Upper lobe of right lung (tissue), 1 donor: ENCODE results near the gene FBLN5. TPM values are rescaled to one million over a fixed set of nuclear protein-coding genes. Genes with fewer than 3 reads are reported as not detected.

ENCODE experiments used
- ATAC-seq: fragments of 200-7000 bp; cut with Tn5 transposase; one replicate; pipeline ENCODE4 v1.9.1; 2020; ENCODE audit warnings: mild to moderate bottlenecking, moderate library complexity
- DNase-seq: peaks from one replicate; pipeline ENCODE4 v3.0.0-alpha.2; 2020
- H3K27ac ChIP-seq: fragments of 200-600 bp; one replicate; pipeline ENCODE4 v1.8.0; 2022
- H3K27me3 ChIP-seq: fragments of 200-600 bp; one replicate; pipeline ENCODE4 v1.8.0; 2022; ENCODE audit warnings: mild to moderate bottlenecking
- H3K36me3 ChIP-seq: fragments of 200-600 bp; one replicate; pipeline ENCODE4 v1.8.0; 2022
- H3K4me1 ChIP-seq: fragments of 200-600 bp; one replicate; pipeline ENCODE4 v1.8.0; 2022
- H3K4me3 ChIP-seq: fragments of 200-600 bp; one replicate; pipeline ENCODE4 v1.8.0; 2022; ENCODE audit warnings: mild to moderate bottlenecking
- H3K9me3 ChIP-seq: fragments of 200-600 bp; one replicate; pipeline ENCODE4 v1.8.0; 2022
- CTCF ChIP-seq: fragments of 200-600 bp; IDR thresholded peaks from one replicate; pipeline ENCODE4 v1.8.0; 2022; ENCODE audit warnings: antibody characterized with exemption
- intact Hi-C: fragments of 100-400 bp; cut with DNase I; formaldehyde crosslinking; loops from one replicate; pipeline ENCODE4 v1.11.0; 2022
- total RNA-seq: library from RNA; stranded (reverse); fragmentation: NEBNext Ultra II Directional; extraction: Animal tissue kit (Norgen Biotek cat#: 25700); gene quantifications from one replicate; pipeline ENCODE4 v1.2.1, GENCODE V29; 2021
- donor health status: DM: no; HTN: yes; CAD: no; lungs with severe emphysema.

The FBLN5 gene
- total RNA-seq, 1 donor from 2014 or later, result 245 TPM

- Histone ChIP-seq H3K4me1 (no peaks in the 10 kb centered on the region), H3K9me3 (no peaks in the 10 kb centered on the region), H3K27me3 (no peaks in the 10 kb centered on the region), H3K36me3 (peaks cover 27% of the 10 kb centered on the region), H3K4me3 (no peak overlapping the region), H3K27ac (no peak overlapping the region)
- TF ChIP-seq CTCF, result no peak
- intact Hi-C loops, result no loop called here
- ATAC-seq, result no peak
- no peak for DNase-seq
These were observed 17.2 kb upstream of the FBLN5 start for GRCh38 chr14:91964724-91965123.

GRCh38 chr14:91964011-91964410, 16.5 kb upstream of the FBLN5 start:
- no peaks in the 10 kb centered on the region for H3K4me1 ChIP-seq
- H3K27me3 ChIP-seq, result no peaks in the 10 kb centered on the region
- no peak for TF ChIP-seq CTCF
- H3K27ac ChIP-seq, result no peak overlapping the region
- ATAC-seq (no peak), DNase-seq (no peak)
- intact Hi-C loops, result no loop called here
- H3K4me3 ChIP-seq, result no peak overlapping the region
- peaks cover 20% of the 10 kb centered on the region for H3K36me3 ChIP-seq
- no peaks in the 10 kb centered on the region for H3K9me3 ChIP-seq

- no peak for TF ChIP-seq CTCF
- Histone ChIP-seq H3K27me3 (no peaks in the 10 kb centered on the region), H3K4me3 (no peak overlapping the region), H3K4me1 (no peaks in the 10 kb centered on the region), H3K27ac (no peak overlapping the region), H3K9me3 (no peaks in the 10 kb centered on the region), H3K36me3 (peaks cover 15% of the 10 kb centered on the region)
- intact Hi-C loops, result no loop called here
- ATAC-seq, result no peak
- no peak for DNase-seq
These were observed 16.0 kb upstream of the FBLN5 start for GRCh38 chr14:91963465-91963864.

GRCh38 chr14:91961297-91962220, 14.1 kb upstream of the FBLN5 start:
- no peak for TF ChIP-seq CTCF
- ATAC-seq (no peak), DNase-seq (no peak)
- intact Hi-C loops, result no loop called here
- H3K27ac ChIP-seq, result no peak overlapping the region
- H3K36me3 ChIP-seq, result no peaks in the 10 kb centered on the region
- H3K4me1 ChIP-seq, result no peaks in the 10 kb centered on the region
- H3K9me3 ChIP-seq, result no peaks in the 10 kb centered on the region
- no peak overlapping the region for H3K4me3 ChIP-seq
- H3K27me3 ChIP-seq, result no peaks in the 10 kb centered on the region

GRCh38 chr14:91957876-91958313, 10.4 kb upstream of the FBLN5 start:
- Histone ChIP-seq H3K4me1 (no peaks in the 10 kb centered on the region), H3K4me3 (no peak overlapping the region), H3K27ac (no peak overlapping the region), H3K9me3 (no peaks in the 10 kb centered on the region), H3K36me3 (no peaks in the 10 kb centered on the region), H3K27me3 (no peaks in the 10 kb centered on the region)
- intact Hi-C loops, result no loop called here
- ATAC-seq (peak; percentile 36), DNase-seq (no peak)
- no peak for TF ChIP-seq CTCF
